Mucosa of stomach (tissue), 1 donor: Measurements from ENCODE around the gene RNASE8.

ENCODE experiments used
- H3K27me3 ChIP-seq: one replicate; pipeline ENCODE4 v1.7.0; 2013; ENCODE audit warnings: mild to moderate bottlenecking, low read length; ENCODE audit not compliant: control insufficient read depth, insufficient read depth
- H3K36me3 ChIP-seq: one replicate; pipeline ENCODE4 v1.7.0; 2013; ENCODE audit warnings: low read length; ENCODE audit not compliant: control insufficient read depth, insufficient read depth
- H3K4me1 ChIP-seq: one replicate; pipeline ENCODE4 v1.7.0; 2013; ENCODE audit warnings: mild to moderate bottlenecking, low read length; ENCODE audit not compliant: control insufficient read depth, insufficient read depth
- H3K4me3 ChIP-seq: one replicate; pipeline ENCODE4 v1.7.0; 2013; ENCODE audit warnings: low read length
- H3K9ac ChIP-seq: one replicate; pipeline ENCODE4 v1.7.0; 2013; ENCODE audit warnings: mild to moderate bottlenecking, low read length, moderate library complexity
- H3K9me3 ChIP-seq: one replicate; pipeline ENCODE4 v1.7.0; 2013; ENCODE audit warnings: mild to moderate bottlenecking, low read length, moderate library complexity; ENCODE audit not compliant: control insufficient read depth
- donor health status: Pancreatic carcinoma.

Gene RNASE8

DNA sequence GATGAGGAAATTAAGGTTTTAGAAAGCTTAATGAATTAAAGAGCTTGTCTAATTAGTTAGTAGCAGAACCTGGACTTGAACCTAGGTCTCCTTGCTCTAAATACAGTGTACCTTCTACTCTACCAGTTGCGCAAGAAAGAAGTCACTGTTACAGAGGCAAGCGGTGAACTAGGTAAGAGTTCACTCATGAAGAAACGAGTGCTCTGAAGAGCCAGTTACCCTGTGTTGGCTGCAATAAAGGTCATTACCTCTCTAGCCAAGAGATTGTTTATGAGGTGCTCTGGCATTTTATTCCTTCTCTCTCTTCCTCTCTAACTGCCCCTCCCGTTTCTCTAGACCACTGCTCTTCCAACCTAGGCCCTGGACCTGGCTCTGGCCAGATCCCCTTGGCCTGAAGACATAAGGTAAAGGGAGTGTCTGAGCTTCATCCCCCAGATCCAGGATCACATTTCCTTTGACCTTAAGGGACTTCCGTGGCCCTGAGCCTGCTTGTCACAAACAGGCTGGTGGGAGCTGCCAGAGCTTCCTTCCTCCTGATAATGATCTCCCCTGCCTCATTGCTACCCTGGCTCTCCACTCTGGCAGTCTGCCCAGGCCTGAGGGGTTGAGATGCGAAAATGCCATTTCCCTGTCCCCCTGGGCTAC is 13.5 kb upstream of the RNASE8 start:
- no peak overlapping the region for H3K4me3 ChIP-seq
- H3K36me3 ChIP-seq: no peaks in the 10 kb centered on the region
- H3K9ac ChIP-seq: no peak overlapping the region
- no peaks in the 10 kb centered on the region for H3K9me3 ChIP-seq
- H3K27me3 ChIP-seq: no peaks in the 10 kb centered on the region
- H3K4me1 ChIP-seq: peaks cover 29% of the 10 kb centered on the region

DNA sequence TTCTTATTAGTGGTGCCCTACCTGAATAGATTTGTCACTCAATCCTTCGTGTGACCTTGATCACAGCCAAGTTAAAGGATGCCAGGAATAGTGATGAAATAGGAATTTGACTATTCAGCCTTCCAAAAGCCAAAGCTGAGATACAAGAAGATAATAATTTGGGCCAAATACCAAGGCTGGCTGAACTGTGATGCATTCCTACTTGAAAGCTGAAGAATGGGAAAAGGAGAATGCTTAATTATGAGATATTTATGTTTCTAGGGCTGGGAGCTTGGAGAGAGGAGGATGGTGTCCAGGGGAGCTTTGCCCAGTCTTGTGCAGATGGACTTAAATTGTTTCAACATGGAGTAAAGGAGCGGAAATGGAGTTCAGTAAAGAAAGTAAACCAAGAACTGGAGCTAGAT is 10.2 kb upstream of the RNASE8 start:
- Histone ChIP-seq H3K9me3 (no peaks in the 10 kb centered on the region), H3K9ac (no peak overlapping the region), H3K4me3 (no peak overlapping the region), H3K27me3 (no peaks in the 10 kb centered on the region), H3K36me3 (no peaks in the 10 kb centered on the region), H3K4me1 (peaks cover 21% of the 10 kb centered on the region)

DNA sequence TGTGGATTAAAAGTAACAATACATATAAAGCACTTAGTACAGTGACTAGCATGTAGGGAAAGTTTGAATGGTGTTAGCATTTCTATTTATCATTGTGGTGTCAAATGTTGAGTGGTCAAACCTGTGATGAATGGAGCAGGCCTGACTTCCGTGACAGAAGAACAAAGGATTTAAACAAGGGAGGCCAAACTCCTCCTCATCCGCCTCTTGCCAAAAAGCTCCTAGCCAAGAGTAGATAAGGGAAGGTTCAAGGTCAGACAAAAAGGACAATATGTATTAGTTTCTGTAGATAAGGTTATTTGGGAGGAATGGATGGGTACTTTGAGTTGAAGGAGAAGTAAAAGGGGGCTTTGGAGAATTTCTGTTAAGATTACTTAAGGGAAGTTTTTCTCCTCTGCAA is 9.0 kb upstream of the RNASE8 start:
- H3K27me3 ChIP-seq: no peaks in the 10 kb centered on the region
- no peaks in the 10 kb centered on the region for H3K36me3 ChIP-seq
- no peak overlapping the region for H3K9ac ChIP-seq
- H3K4me3 ChIP-seq: no peak overlapping the region
- no peaks in the 10 kb centered on the region for H3K9me3 ChIP-seq
- peaks cover 17% of the 10 kb centered on the region for H3K4me1 ChIP-seq

DNA sequence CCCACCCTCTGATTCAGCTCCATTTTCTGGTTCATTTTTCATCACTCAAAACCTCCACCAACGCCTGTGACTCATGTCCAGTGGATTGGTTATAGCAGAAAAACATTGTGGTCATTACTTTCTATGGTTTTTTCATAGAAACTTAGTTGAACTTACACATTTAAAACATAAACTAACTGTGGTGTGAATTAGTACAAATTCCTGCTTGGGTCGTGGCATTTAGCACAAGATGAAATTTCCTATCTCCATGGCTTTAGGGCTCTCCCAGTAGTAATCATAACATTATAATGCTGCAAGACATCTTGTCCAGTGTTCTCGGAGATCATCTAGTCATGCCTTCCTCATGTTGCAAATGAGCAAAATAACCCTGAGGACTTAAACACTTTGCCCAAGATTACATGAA is 8.3 kb upstream of the RNASE8 start:
- Histone ChIP-seq H3K27me3 (no peaks in the 10 kb centered on the region), H3K4me3 (no peak overlapping the region), H3K9ac (no peak overlapping the region), H3K9me3 (no peaks in the 10 kb centered on the region), H3K4me1 (peaks cover 23% of the 10 kb centered on the region), H3K36me3 (no peaks in the 10 kb centered on the region)

DNA sequence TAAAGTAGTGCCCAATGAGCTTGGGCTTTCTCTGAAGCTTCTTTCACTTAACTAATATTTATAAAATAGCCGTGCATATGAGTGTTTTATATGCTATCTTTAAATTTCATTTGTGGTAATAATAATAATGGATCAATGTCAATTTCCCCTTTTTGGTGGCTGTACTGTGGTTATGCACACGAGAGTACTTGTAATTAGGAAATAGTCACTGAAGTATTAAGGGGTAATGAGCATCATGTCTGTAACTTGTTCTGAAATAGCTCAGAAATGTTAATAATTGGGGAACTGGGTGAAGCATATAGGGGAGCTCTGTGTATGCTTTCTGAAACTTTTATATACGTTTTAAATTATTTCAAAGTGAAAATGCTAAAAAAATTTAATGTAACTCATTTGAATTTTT is 7.0 kb upstream of the RNASE8 start:
- no peak overlapping the region for H3K4me3 ChIP-seq
- H3K9ac ChIP-seq: no peak overlapping the region
- H3K36me3 ChIP-seq: no peaks in the 10 kb centered on the region
- H3K4me1 ChIP-seq: peaks cover 33% of the 10 kb centered on the region
- no peaks in the 10 kb centered on the region for H3K27me3 ChIP-seq
- no peaks in the 10 kb centered on the region for H3K9me3 ChIP-seq

DNA sequence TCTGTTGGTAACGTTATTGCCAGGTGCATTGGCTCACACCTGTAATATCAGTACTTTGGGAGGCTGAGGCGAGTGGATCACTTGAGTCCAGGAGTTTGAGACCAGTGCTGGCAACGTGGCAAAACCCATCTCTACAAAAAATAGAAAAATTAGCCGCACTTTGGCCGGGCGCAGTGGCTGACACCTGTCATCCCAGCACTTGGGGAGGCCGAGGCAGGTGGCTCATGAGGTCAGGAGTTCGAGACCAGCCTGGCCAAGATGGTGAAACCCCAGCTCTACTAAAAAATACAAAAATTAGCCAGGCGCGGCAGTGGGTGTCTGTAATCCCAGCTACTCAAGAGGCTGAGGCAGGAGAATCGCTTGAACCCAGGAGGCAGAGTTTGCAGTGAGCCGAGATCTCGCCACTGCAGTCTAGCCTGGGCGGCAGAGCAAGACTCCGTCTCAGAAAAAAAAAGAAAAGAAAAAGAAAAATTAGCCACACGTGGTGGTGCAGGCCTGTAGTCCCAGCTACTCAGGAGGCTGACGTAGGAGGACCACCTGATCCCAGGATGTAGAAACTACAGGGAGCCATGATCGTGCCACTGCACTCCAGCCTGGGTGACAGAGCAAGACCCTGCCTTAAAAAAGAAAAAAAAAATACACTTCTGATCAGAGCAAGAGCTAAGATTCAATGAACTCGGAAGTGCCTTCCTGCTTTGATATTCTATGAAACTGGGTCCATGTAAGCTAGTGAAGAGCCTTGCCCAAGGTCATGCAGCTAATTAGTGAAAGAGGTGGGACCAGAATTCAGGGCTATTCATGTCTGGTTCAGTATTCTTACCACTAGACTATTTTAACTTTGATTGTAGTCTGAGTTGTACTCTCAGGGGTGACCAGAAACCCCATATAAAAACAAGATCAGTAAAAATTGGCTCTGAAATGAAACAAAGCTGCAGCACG is 4.2 kb upstream of the RNASE8 start:
- no peaks in the 10 kb centered on the region for H3K9me3 ChIP-seq
- H3K27me3 ChIP-seq: no peaks in the 10 kb centered on the region
- no peaks in the 10 kb centered on the region for H3K36me3 ChIP-seq
- H3K4me3 ChIP-seq: no peak overlapping the region
- no peak overlapping the region for H3K9ac ChIP-seq
- H3K4me1 ChIP-seq: peaks cover 33% of the 10 kb centered on the region

DNA sequence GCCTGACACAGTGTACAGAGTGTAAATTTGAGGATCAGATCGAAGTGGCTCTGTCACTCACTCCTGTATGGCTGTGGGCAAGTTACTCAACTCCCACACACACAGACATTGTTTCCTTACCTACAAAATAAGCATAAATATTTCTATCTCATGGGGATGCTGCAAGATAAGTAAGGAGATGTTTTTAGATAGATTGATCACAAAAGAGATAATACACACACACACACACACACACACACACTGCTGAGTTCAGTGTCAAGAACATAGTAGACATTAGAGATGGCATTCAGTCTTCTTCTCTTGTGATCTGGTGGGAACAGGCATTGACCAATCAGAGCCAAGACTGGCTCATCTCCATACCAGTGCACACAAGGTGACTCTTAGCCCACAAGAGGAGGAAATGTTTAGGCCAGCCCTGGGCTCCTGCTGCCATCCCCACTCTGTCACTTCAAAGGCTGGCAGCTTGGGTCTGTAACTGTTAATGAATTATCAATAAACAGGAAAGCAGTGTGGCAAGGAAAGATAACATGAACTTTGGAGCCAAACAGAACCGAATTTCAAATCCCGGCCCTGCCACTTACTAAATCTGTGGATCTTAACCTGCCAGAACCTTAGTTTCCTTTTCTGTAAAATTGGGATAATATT is 3.4 kb upstream of the RNASE8 start:
- Histone ChIP-seq H3K4me3 (no peak overlapping the region), H3K9ac (no peak overlapping the region), H3K4me1 (peaks cover 29% of the 10 kb centered on the region), H3K36me3 (no peaks in the 10 kb centered on the region), H3K27me3 (no peaks in the 10 kb centered on the region), H3K9me3 (no peaks in the 10 kb centered on the region)

DNA sequence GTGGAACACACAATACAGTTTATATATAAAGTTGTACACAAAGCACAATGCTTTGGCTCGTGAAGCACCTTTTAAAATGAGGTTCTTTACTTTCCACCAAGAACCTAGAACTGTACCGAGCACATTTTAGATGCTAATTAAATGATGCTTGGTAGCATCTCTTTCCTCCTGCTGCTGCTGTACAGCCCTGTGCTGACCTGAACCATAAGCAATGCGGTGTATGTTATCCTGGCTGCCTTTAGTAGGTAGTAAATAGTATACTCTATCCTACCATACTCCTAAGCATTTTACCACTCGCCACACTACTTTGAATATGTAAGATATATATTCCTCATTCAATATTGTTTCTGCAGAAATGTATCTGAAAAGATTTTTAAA is 2.9 kb upstream of the RNASE8 start:
- peaks cover 29% of the 10 kb centered on the region for H3K4me1 ChIP-seq
- H3K4me3 ChIP-seq: no peak overlapping the region
- no peaks in the 10 kb centered on the region for H3K9me3 ChIP-seq
- H3K36me3 ChIP-seq: no peaks in the 10 kb centered on the region
- H3K9ac ChIP-seq: no peak overlapping the region
- no peaks in the 10 kb centered on the region for H3K27me3 ChIP-seq

DNA sequence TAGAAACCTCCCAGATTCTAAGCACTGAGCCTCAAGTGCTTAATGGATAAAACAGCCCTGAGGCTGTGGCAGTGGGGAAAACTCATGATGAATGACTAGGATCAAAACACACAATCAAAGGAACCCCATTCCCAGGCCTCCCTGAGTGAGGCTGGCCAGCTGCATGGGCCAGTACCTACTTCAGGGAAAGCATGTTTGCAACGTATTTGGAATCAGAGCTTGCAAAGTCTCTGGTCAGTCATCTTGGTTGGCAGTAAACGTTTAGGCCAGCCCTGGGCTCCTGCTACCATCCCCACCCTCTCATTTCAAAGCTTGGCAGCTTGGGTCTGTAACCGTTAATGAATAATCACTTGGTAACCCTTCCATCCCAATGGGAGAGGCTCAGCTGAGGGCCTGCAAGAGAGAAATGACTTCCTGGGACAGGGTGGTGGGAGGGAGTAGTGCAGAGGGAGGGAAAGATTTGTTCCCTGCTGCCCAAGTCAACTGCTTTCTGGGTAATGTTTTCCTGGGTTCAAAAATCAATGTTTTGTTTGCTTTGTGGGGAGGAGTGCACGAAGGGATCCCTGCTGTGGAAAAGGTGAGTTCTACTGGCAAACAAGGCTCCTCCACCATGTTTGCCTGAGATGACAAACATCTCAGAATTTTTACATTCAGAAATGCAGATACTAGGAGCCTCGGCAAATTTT is 2.0 kb upstream of the RNASE8 start:
- Histone ChIP-seq H3K36me3 (no peaks in the 10 kb centered on the region), H3K9me3 (no peaks in the 10 kb centered on the region), H3K4me3 (no peak overlapping the region), H3K9ac (no peak overlapping the region), H3K4me1 (peaks cover 37% of the 10 kb centered on the region), H3K27me3 (no peaks in the 10 kb centered on the region)

DNA sequence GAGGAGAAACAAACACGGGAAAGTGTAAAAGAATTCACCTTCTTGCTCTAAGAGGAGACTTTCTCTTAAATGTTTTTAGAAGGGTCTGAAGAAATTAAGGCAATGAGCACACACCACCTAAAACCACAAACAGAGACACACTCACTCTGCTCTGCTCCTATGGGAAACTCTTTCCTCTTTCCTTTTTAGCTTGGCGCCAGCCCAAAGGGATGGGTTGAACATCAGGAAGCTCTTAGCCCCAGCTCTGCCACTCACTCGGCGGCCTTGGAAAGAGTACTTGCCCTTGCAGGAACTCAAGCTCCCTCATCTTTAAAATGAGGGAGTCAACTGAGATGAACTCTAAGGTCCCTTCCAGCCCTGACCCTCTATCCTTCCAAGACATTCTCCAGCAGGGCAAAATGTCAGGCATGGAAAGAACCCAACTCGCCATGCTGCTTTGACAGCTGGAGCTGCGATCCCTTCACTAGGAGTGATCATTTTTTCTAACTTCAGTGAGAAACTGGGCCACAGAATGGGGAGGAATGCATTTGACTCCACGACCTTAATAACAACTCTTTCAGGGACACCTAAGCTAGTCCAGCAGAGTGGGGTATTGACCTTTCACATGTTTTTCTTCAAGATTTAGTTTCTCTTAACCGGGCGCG is 980 bp upstream of the RNASE8 start:
- Histone ChIP-seq H3K9ac (no peak overlapping the region), H3K36me3 (no peaks in the 10 kb centered on the region), H3K27me3 (no peaks in the 10 kb centered on the region), H3K4me1 (peaks cover 38% of the 10 kb centered on the region), H3K4me3 (no peak overlapping the region), H3K9me3 (no peaks in the 10 kb centered on the region)

DNA sequence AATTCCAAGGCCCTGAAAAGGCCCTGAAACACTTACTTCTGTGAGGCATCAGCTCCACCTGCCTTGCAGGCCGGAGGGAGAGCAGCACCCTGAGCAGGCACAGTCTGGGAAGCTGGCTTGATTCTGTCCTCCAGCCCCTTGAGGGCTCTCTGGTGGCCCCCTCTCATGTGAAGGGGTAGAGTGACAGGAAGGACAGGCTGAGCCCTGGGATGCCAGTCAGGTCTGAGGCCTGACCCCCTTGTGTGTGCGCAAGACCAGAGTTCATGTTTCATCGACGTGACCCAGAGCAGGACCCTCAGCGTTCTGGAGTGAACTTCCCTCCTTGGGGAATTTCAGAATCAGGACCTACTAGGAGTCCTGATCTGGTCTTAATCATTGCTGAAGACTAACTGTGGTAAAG is 1.3 kb downstream of the RNASE8 start:
- H3K4me3 ChIP-seq: no peak overlapping the region
- peaks cover 33% of the 10 kb centered on the region for H3K4me1 ChIP-seq

More for the DNA sequence above, 1.3 kb downstream of the RNASE8 start:
- Histone ChIP-seq H3K9me3 (no peaks in the 10 kb centered on the region), H3K36me3 (no peaks in the 10 kb centered on the region), H3K27me3 (no peaks in the 10 kb centered on the region), H3K9ac (no peak overlapping the region)
